NCI-H524 (cell line): ENCODE measurements around the gene ERP44.
A peak's percentile ranks its signal among the peaks of the same experiment; 100 is the strongest.
"Not testable (repeated sequence)": the region's sequence is repeated elsewhere in the genome, so short reads cannot be mapped to it uniquely, and the experiment has no call there.

ENCODE experiments used
- DNase-seq, 2 experiments: peaks; one replicate each; lab custom pipeline; 2025; lab: John Stamatoyannopoulos, UW

Gene ERP44

GRCh38 chr9:100098887-100099721 lies at the start of gene ERP44, which contains the start of gene INVS:
Gene ERP44, minus strand, starts transcription at chr9:100099000. Its CDS starts 160 bp downstream, at chr9:100098840.
Gene INVS, plus strand, starts transcription at chr9:100099243. Its CDS starts 5,279 bp downstream, at chr9:100104522.
- DNase-seq = peak; percentile 99 to 100

GRCh38 chr9:100145976-100146375 lies 47.2 kb upstream of the ERP44 start:
- not testable (repeated sequence) for DNase-seq

- not testable (repeated sequence) for DNase-seq
These were observed 46.6 kb upstream of the ERP44 start for GRCh38 chr9:100145167-100145934.

GRCh38 chr9:100141862-100142261 lies 43.1 kb upstream of the ERP44 start:
- DNase-seq = not testable (repeated sequence)

- DNase-seq = not testable (repeated sequence)
These were observed 41.5 kb upstream of the ERP44 start for GRCh38 chr9:100140303-100140702.

- DNase-seq = not testable (repeated sequence)
These were observed 38.0 kb upstream of the ERP44 start for GRCh38 chr9:100136799-100137198.

GRCh38 chr9:100134731-100135130 lies 35.9 kb upstream of the ERP44 start:
- DNase-seq = no peak

- no peak for DNase-seq
These were observed 33.2 kb upstream of the ERP44 start for GRCh38 chr9:100131875-100132430.

GRCh38 chr9:100131216-100131615 lies 32.4 kb upstream of the ERP44 start:
- no peak for DNase-seq

- DNase-seq = no peak
These were observed 31.0 kb upstream of the ERP44 start for GRCh38 chr9:100129772-100130171.

- DNase-seq = peak; percentile 2 to 44
These were observed 27.6 kb upstream of the ERP44 start for GRCh38 chr9:100126423-100126822.

- DNase-seq = no peak
These were observed 27.1 kb upstream of the ERP44 start for GRCh38 chr9:100125910-100126309.

GRCh38 chr9:100125236-100125635 lies 26.4 kb upstream of the ERP44 start:
- no peak for DNase-seq

- no peak for DNase-seq
These were observed 21.5 kb upstream of the ERP44 start for GRCh38 chr9:100120286-100120685.

- DNase-seq = no peak
These were observed 18.5 kb upstream of the ERP44 start for GRCh38 chr9:100117316-100117715.

GRCh38 chr9:100112677-100113336 lies 14.0 kb upstream of the ERP44 start:
- DNase-seq = no peak

GRCh38 chr9:100111235-100111634 lies 12.4 kb upstream of the ERP44 start:
- DNase-seq = peak; percentile 21 to 34

GRCh38 chr9:100108559-100108958 lies 9.8 kb upstream of the ERP44 start:
- DNase-seq = no peak

GRCh38 chr9:100106616-100107015 lies 7.8 kb upstream of the ERP44 start:
- DNase-seq = no peak

GRCh38 chr9:100105861-100106260 lies 7.1 kb upstream of the ERP44 start:
- no peak for DNase-seq

- DNase-seq = no peak
These were observed 5.5 kb upstream of the ERP44 start for GRCh38 chr9:100104314-100104713.

GRCh38 chr9:100101608-100102007 lies 2.8 kb upstream of the ERP44 start:
- peak; percentile 3 to 27 for DNase-seq
